Measurements from ENCODE around the gene NOXO1.

- no peak for TF ChIP-seq CTCF (IDR thresholded peaks at IDR 0.05)
- TF ChIP-seq POLR2A (IDR thresholded peaks at IDR 0.05): no peak
Observed at GRCh38 chr16:1982013-1982433, 754 bp upstream of the NOXO1 start.

All from lower leg skin (tissue), 3 donors.